ENCODE results near the gene FCHSD2.

DNA sequence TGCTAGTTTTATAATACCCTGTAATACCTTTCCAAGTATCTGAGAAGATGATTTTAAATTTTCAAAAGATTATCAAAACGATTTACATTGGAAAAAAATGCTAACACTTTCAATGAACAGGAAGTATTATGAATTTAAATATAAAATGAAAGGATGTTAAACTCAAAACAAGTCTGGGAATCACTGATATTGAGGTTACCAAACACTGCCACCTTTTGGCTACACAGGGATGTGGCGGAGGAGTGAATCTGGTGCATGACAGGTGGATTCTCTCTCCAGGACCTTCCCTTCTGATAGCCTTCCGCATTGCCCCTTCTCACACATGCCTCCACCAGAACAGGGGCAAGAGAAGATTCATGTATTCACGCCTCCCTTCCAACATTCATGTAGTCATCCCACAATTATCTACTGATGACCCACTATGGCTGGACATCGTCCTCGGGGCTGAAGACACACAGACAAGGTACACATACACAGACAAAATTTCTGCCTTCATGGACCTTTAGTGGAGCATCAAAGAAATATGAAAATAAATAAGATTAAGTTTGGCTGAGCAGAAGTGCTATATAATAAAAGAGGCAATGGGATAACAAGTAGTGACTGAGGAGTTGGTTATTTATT, 293.2 kb downstream of the FCHSD2 start:
- TF ChIP-seq, protein P1, sequence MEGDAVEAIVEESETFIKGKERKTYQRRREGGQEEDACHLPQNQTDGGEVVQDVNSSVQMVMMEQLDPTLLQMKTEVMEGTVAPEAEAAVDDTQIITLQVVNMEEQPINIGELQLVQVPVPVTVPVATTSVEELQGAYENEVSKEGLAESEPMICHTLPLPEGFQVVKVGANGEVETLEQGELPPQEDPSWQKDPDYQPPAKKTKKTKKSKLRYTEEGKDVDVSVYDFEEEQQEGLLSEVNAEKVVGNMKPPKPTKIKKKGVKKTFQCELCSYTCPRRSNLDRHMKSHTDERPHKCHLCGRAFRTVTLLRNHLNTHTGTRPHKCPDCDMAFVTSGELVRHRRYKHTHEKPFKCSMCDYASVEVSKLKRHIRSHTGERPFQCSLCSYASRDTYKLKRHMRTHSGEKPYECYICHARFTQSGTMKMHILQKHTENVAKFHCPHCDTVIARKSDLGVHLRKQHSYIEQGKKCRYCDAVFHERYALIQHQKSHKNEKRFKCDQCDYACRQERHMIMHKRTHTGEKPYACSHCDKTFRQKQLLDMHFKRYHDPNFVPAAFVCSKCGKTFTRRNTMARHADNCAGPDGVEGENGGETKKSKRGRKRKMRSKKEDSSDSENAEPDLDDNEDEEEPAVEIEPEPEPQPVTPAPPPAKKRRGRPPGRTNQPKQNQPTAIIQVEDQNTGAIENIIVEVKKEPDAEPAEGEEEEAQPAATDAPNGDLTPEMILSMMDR (IDR thresholded peaks at IDR 0.05), result peak; percentile 71
- no peak for TF ChIP-seq EZH2 (IDR thresholded peaks at IDR 0.05; ENCODE audit: borderline replicate concordance, insufficient read depth, low read depth, low read length, poor library complexity, severe bottlenecking)

Measured in B cell (primary cell).